NCI-H345 (cell line): ENCODE data around the gene KCNJ6.
"Not testable (repeated sequence)": the region's sequence is repeated elsewhere in the genome, so short reads cannot be mapped to it uniquely, and the experiment has no call there.

Experiments
- DNase-seq: peaks from one replicate; lab custom pipeline; 2025; lab: John Stamatoyannopoulos, UW

The KCNJ6 gene

DNA sequence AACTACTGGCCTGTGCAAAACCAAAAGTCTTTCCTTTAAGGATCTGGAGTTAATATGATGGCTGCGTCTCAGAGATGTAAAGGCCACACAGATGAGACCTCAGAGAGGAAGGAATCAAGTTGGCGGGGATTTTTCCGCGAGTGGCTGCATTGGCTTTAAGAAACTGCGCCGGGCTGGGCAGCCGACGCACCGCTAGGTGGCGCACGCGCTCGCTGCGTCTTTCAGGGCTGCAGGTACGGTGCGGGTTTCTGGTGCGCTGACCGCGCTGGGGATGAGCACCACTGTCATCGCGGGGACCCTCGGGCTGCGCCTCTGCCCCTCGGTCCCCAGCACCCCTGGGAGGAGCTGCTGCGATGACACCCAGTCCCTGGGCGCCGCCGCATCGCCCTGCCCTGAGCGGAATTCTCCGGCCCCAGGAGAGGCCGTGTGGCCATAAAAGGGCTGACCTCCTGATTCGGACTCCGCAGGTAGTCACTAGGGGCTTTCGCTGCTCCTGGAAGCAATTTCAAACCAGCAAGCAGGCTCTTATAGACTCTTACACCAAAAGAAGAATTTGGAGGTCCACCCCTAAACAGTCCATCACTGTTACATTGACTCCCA lies 241.0 kb downstream of the KCNJ6 start:
- DNase-seq, result peak; percentile 55

DNA sequence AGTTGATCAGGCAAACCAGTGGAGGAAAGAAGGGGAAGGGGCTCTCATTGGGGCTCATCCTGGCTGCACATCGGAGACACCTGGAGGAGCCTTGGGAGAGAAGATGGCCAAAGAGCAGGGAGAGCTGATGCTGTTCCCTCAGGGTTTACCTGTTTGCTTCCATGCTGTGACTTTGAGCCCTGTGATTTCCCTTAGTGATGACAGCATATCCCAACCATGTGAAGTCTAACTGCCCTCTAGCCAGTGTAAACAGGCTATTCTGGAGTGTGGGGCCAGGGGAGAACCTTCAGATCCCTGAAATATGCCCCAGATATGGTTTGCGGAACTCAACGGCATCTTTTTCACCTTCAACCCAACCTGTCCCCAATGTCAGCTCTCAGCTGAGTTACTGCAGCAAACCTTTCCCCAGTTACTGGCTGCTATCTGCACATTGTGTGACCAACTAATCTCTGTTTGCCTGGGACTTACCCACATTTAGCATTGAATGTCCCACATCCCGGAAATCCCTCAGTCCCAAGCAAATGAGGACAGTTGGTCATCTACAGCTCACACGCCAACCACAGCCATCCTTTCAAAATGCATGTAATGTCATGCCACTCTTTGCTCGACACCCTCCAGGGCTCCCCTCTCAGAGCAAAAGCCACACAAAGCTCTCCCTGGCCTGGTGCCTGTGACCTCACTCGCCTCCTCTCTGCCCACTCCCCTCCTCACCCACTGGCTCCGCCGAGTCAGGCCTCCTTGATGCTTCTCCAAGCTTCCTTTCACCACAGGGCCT lies 242.3 kb downstream of the KCNJ6 start:
- DNase-seq, result no peak

DNA sequence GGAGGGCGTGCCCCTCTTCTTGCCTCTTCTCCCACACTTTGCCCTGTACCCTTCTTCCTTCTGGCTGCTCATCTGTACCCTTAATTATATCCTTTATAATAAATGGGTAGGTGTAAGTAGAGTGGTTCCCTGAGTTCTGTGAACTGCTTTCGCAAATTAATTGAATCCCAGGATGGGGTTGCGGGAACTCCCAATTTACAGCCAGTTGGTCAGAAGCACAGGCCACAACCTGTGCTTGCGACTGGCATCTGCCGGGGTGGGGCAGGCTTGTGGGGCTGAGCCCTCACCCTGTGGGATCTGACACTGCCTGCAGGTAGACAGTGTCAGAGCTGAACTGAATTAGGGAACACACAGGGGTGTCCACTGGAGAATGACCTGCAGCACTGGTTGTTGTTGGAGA lies 244.9 kb downstream of the KCNJ6 start:
- no peak for DNase-seq

DNA sequence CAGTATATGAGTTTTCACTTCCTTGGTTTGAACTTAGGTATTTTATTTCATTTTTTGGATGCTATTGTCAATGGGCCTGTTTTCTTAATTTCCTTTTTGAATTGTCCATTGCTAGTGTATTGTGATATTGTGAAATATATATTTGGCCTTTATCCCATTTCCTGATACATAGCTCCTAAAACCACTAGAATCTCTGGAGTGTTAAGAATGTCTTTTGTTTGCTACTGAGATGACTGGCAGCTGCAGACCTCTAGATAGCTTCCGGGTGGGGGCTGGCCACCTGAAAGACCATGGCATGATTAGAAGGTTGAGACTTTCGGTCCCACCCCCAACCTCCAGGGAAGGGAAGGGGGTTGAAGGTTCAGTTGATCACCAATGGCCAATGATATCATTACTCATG lies 245.4 kb downstream of the KCNJ6 start:
- DNase-seq, result no peak

DNA sequence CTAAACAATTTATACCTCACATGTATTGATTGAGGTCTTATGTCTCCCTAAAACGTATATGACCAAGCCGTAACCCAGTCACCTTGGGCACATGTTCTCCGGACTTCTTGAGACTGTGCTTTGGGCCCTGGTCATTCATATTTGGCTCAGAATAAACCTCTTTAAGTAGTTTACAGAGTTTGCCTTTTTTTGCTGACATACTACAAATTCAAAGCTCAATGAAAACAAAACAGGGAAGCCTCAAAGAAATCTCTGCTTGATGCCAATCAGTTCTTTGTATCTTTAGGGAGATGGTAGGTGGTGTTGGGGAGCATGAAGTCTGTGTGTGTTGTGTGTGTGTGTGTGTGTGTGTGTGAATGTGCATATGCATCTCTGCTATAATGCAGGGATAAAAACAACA lies 247.0 kb downstream of the KCNJ6 start:
- no peak for DNase-seq

DNA sequence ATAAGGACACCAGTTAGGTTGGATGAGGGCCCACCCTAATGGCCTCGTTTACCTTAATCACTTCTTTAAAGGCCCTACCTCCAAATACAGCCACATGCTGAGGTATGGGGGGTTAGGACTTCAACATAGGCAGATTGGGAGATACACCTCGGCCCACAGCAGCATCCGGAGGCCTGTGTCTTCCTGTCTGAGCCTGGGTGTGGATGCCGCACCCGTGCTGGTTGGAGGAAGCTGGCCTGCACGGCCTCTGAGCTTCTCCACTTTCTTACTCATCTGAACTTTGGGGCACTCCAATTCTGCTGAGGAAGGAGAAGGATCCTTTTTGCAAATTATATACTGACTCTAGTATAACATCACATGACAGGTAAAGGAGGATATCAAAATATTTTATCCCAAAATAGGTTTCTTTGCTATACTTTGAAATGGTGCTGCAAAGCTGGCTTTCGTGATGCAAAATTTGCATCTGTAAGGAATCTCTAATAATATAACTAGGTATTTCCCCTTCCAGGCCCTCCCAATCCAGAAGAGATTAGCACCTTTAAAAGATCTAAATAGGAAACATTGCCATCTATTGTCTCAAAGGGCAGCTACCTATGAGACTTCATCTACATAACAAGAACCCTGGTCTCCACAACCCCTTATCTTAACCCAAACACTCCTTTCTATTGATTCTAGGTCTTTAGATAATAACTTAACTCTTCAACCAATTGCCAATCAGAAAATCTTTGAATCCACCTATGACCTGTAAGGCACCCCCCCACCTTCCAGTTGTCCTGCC lies 247.6 kb downstream of the KCNJ6 start:
- no peak for DNase-seq

DNA sequence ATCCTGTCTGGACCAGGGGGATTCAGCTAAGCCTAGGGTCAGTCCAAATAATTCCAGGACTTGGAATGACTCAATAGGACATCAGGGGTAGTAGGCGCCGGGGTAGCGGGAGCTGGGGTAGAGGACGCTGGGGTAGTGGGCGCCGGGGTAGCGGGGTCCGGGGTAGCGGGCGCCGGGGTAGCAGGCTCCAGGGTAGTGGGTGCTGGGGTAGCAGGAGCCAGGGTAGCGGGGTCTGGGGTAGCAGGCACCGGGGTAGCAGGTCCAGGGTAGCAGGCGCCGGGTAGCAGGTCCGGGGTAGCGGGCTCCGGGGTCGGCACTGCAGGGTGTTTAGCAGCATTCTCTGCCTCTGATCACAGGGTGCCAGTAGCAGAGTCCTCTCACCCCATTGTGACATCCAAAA lies 248.9 kb downstream of the KCNJ6 start:
- DNase-seq, result no peak

DNA sequence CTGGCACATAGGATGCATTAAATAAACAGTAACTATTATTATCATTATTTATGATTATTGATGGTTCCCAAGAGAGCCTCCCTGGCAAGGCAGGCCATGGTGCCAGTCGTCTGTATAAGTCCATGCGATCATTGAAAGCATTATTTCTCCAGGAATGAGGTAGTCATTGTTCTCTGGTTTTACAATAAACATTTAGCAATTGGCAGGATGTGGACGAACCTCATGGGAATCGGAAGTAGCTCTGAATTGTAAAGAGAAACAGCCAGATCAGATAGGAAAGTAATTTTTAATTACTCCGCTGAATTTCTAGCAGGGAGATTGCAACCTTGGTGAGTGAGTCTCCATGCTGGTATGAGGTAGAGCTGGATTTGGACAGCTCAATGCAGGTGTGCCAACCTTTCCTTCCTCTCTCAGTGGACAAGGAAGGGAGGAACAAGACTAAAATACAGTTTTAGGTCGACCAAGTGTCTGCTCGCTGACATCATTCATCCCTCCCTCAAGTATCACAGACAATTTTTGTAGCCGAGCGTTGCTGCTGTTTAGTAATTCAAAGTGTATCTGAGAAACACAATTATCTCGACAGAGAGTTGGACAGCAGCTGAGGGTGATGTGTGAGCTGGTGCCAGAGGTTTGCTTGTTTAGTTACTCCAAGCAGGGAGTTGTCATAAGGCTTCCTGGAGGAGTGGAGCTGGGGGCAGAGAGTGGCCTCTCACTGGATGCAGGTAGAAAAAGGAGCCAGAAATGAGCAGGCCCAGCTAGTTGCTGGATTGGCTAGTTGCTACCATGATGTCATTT lies 250.8 kb downstream of the KCNJ6 start:
- DNase-seq, result no peak

DNA sequence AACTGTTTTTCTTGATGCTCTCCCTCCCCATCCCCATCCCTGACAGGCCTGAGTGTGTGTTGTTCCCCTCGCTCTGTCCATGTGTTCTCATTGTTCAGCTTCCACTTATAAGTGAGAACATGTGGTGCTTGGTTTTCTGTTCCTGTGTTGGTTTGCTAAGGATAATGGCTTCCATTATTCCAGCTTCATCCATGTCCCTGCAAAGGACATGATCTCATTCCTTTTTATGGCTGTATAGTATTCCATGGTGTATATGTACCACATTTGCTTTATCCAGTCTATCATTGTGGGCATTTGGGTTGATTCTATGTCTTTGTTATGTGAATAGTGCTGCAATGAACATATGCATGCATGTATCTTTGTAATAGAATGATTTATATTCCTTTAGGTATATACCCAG lies 254.0 kb downstream of the KCNJ6 start:
- DNase-seq, result not testable (repeated sequence)

DNA sequence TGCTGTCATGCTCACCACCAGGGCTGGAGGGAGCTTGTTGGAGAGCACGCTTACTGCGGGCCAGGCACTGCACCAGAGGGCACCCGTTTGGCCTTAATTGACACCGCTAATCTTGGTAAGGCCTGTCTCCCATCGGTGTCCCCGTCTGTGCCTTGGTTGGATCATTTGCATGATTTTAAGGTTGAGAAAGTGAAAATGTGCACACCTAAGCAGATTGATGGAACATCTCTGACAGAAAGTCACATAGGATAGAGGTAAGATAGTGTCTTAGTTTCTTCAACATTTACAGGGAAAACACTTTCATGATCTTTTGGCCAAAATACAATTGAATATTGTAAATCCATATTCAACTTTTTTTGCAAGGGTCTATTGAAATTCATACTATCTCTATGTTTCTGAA lies 255.5 kb downstream of the KCNJ6 start:
- DNase-seq, result no peak

DNA sequence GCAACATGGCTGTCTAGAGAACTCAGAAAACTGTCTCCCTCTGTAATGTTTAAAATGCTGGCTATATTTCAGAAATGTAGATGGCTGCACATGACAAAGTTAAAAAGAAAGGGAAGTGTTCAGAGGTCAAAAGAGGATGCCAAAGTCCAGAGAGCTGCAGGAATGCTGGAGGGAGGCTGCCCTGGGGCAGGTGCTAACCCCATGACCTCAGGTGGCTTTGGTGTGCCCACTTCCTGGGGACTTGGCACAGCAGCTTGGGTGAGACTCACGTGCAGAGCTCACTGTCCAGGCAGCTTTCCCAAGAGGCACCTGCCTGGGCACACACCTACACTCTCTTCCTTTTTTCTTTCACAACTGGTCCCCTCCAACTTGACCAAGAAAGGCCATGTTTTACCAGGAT lies 256.4 kb downstream of the KCNJ6 start:
- DNase-seq, result no peak

DNA sequence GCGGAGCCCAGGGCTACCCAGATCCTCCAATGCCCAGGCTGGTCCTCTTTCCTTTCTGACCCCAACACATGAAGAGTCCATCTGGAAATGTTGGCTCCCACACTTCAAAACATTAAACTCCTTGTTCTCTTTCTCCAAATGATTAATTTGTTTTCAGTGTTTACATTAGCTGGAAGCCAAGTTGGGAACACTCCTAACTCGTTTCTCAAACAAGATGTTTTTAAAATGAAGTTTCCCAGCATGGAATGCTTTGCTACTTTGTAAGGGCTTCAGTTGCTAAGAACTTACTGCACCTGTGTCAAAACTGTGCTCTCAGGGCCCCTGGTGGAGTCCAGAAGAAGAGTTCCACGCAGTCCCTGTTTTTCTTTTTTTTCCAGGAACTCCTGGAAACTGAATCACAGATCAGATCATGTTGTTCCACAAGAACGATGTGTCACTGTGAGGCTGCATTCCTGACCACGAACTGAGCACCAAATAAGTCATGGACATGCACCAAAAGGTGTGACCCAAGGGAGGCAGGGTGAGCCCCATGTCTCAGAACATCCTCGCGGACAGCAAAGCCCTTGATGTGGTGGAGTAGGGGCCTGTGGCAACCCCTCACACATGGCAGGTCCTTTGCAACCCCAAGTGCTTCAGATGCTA lies 257.3 kb downstream of the KCNJ6 start:
- no peak for DNase-seq

DNA sequence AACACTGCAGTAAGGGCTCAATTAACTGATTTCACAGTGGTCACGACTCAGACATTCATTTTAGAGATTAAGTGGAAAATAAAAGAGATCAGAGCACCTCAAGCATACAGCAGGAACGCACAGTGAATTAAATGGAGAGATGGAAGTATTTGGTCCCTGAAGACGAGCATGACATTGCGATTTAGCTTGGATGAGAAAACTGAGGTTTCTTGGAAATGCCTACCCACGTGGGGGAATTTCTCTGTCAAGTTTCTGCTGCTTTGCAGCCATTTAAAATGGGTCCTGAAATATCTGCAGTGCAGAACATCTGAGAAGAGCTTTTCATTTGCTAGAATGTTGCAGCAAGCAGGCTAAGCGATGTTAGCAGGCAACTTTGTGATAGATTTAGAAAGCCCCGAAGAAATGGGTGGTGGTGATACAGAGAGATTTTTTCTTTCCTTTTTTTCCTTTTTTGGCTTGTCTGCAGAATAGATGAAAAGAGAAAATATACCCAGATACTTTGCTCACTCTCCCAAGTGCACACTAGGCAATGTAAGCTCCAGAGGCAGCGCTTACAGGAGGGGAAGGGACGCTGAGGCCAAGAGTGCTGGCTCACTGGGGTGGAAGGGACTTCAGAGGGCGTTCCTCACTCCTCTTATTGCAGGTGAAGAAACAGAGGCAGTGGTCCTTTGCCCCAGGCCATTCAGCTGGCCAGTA lies 258.0 kb downstream of the KCNJ6 start:
- no peak for DNase-seq

DNA sequence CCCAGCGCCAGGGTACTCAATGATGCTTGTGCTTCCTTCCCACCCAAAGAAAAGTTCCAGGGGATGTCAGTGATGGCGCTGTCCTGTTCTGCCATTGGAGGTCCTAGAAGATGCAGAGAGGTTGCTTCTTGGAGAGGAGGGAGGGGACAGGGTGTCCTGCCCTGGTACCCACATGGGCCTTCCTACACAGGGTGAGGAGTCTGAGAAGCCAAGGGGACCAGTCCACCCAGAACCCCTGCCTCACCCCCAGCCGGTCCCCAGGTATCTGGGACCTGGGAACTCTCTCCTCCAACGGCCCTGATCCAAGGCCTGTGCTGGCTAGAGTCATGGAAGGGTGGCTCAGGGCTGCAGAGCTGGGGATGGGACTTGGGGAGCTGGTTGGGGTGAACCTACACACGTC lies 259.4 kb downstream of the KCNJ6 start:
- no peak for DNase-seq

DNA sequence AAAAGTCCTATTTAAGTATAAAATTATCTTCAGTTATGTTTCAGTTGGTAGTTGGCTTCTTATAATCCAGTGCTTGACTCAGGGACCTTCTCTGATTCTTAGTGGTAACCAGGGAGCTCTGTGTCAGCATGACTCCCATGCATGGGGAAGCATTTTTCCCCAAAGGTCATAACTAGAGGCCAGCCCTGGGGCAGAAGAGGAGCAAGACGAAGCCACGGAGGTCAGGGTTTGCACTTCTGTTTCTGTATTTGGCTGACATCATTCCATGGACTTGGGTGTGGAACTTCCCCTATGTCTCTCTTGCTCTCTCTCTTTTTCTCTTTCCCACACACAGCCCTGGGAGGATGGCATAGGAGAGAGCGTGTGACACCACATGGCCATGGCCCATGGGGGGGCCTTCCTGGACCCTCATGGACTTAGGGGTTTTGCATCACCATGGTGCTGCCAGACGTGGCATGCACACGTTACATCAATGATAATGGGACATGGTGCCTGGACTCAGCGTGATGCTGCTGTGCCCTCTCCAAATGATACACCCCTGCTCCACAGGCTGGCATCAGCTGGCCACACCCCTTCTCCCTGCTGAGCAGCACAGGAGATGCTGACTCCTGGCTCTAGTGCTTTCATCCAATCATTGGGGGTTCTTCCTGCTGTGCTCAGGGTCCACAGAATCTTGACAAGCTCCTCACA lies 260.5 kb downstream of the KCNJ6 start:
- DNase-seq, result no peak

DNA sequence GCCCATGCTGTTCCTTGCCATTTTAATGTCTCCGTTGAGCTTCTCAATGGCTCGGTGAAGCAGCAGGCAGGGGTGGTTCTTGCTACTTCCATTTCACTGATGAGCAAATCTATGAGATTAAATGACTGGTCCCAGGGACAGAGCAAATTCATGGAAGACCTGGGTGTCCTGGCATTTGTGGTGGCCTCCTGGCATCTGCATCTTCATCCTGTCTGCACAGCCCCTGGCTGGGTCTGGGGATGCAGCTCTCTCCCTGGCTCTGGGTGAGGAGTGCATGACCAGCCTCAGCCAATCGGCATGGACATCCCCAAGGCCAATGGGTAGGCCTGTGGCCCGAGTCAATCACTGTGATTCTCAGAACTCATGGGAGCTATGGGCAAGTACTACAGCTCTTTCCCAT lies 261.7 kb downstream of the KCNJ6 start:
- no peak for DNase-seq

DNA sequence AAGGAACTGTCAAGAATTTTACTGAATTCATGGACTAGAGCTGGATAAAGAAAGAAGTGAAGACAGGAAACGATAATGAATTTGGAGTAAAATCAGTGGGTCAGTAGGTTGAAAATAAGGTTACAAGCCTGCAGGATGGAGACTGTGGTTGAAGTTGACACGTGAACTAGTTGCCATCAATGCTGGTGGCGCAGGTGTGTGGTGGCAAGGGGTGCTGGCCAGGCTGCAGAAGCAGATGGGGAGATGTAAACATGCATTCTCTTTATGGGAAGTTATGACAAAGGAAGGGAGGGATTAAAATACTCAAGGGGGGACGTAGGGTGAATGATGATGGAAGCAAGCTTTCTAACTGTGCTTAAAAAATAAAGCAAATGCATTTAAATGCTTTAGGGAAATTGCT lies 263.1 kb downstream of the KCNJ6 start:
- no peak for DNase-seq

DNA sequence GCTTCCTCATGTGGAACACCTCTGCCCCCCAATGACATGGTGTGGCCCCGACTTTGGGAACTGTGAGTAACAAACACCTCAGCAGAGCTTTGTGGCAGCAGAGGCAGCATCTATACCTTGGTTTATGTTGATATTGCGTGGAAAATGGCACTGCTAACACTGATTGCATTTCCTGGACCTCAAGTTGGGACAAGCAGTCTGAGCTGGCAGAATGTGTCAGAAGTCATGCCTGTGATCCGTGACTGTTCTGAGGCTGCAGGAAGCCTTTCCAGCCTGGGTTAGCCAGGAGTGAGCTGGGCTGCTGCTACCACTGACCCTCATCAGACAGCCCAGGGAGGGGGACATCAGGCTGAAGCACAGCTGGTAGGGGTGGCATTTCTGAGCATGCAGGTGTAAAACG lies 268.5 kb downstream of the KCNJ6 start:
- DNase-seq, result no peak

DNA sequence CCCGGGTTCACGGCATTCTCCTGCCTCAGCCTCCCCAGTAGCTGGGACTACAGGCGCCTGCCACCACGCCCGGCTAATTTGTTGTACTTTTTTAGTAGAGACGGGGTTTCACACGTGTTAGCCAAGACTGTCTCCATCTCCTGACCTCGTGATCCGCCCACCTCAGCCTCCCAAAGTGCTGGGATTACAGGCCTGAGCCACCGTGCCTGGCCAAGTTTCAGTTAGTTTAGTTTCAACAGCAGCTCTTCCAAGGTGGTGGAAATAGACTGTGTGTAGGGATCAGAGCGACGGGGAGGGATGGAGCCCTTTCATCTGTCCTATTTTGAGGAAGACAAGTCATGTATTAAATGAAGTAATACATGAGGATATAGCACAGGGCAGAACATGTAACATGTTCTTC lies 269.5 kb downstream of the KCNJ6 start:
- not testable (repeated sequence) for DNase-seq

DNA sequence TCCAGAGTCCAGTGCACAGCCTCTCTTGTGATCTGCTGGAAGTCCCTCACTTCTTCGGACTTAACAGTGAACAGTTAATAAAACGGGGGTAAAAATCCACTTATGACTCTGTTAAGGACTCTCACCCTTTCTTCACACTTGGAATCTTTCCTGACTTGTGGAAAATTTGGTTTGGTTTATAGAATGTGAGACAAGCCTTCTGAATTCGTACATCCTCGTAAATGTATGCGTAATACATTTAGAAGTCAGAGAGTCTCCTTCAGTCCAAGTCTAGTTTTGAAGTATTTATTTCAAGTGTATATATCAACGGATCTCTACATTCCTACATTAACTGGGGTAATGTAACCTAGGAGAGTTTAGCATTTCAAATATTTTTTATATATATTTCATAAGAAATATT lies 270.4 kb downstream of the KCNJ6 start:
- no peak for DNase-seq

DNA sequence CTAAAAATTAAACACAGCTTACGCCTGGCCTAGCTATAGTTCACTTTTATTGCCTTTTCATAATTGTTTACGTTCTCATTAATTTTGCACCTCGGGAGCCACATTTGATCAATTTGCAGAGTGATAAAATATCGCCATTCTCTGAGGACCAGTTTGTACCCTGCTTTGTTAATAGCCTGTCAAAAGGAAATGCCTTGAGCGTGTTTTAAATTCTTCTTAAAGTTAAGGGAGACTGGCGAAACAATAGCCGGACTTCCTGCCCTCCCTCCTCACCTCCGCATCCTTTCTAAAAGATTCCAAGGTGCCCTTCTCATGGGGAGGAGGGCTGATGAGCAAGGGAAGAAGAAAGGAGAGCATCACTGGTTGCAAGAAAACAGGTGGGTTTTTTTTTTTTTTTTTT lies 271.6 kb downstream of the KCNJ6 start:
- no peak for DNase-seq
